CD14-positive monocyte (primary cell): ENCODE measurements around the gene ICAM5. TPM values are rescaled to one million over a fixed set of nuclear protein-coding genes. Genes with fewer than 3 reads are reported as not detected.
A peak's percentile ranks its signal among the peaks of the same experiment; 100 is the strongest.

Experiments
- DNase-seq, 3 donors: peaks; one replicate each; pipeline ENCODE4 v3.0.0-alpha.2; 2011 to 2022
- H2AFZ ChIP-seq: 2 replicates; pipeline ENCODE4 v1.6.0; 2012; ENCODE audit warnings: mild to moderate bottlenecking, low read depth, low read length, inconsistent platforms; ENCODE audit not compliant: insufficient read depth, poor library complexity, severe bottlenecking
- H3K27ac ChIP-seq, 2 donors: 1 replicate in 1 of 2; 2 replicates in 1 of 2; pipeline ENCODE4 v1.5.1; 2012 to 2013; ENCODE audit warnings: low read length in 2 of 2, control low read depth in 1 of 2, inconsistent platforms in 1 of 2, low read depth in 1 of 2, mild to moderate bottlenecking in 1 of 2
- H3K27me3 ChIP-seq, 2 donors: one replicate each; pipeline versions ENCODE4 v1.6.0 to v1.6.1; 2011 to 2013; ENCODE audit warnings: low read length in 2 of 2; ENCODE audit not compliant: control insufficient read depth in 2 of 2, insufficient read depth in 2 of 2
- H3K36me3 ChIP-seq, 2 donors: replicated peaks in 1 of 2; 1 replicate in 1 of 2; 2 replicates in 1 of 2; pipeline versions ENCODE4 v1.5.1 to v1.6.1; 2012 to 2013; ENCODE audit warnings: low read length in 2 of 2, control low read depth in 1 of 2, inconsistent platforms in 1 of 2, mild to moderate bottlenecking in 1 of 2; ENCODE audit not compliant: insufficient read depth in 2 of 2, control insufficient read depth in 1 of 2
- H3K4me1 ChIP-seq, 2 donors: 1 replicate in 1 of 2; 2 replicates in 1 of 2; pipeline versions ENCODE4 v1.5.1 to v1.6.1; 2012 to 2013; ENCODE audit warnings: low read length in 2 of 2, control low read depth in 1 of 2, inconsistent platforms in 1 of 2, mild to moderate bottlenecking in 1 of 2, moderate library complexity in 1 of 2; ENCODE audit not compliant: insufficient read depth in 2 of 2, control insufficient read depth in 1 of 2
- H3K4me2 ChIP-seq: replicated peaks from 2 replicates; pipeline ENCODE3; 2012; ENCODE audit warnings: low read length, moderate library complexity, mild to moderate bottlenecking; ENCODE audit not compliant: poor library complexity, severe bottlenecking; ENCODE audit errors: extremely low read depth
- H3K4me3 ChIP-seq, 3 experiments: fragments of 200-600 bp in 1 of 3; sonication (generic) in 1 of 3; replicated peaks in 1 of 3; 1 replicate in 2 of 3; 2 replicates in 1 of 3; pipeline ENCODE4 v1.5.1; 2011 to 2013; ENCODE audit warnings: low read length in 3 of 3, mild to moderate bottlenecking in 3 of 3, control low read depth in 2 of 3, low read depth in 2 of 3, inconsistent platforms in 1 of 3, moderate library complexity in 1 of 3
- H3K79me2 ChIP-seq: 2 replicates; pipeline ENCODE4 v1.6.0; 2012; ENCODE audit warnings: mild to moderate bottlenecking, control low read depth, inconsistent platforms, low read length, moderate library complexity; ENCODE audit not compliant: insufficient read depth
- H3K9ac ChIP-seq: 2 replicates; pipeline ENCODE4 v1.6.0; 2017; ENCODE audit warnings: low read length, mild to moderate bottlenecking; ENCODE audit not compliant: insufficient read depth, poor library complexity, severe bottlenecking
- H3K9me3 ChIP-seq, 2 donors: replicated peaks in 1 of 2; 1 replicate in 1 of 2; 2 replicates in 1 of 2; pipeline versions ENCODE4 v1.5.1 to v1.6.1; 2012 to 2013; ENCODE audit warnings: low read length in 2 of 2, control low read depth in 1 of 2; ENCODE audit not compliant: control insufficient read depth in 1 of 2, insufficient read depth in 1 of 2
- H4K20me1 ChIP-seq: 2 replicates; pipeline ENCODE4 v1.6.0; 2012; ENCODE audit warnings: mild to moderate bottlenecking, low read length, control low read depth, moderate library complexity; ENCODE audit not compliant: insufficient read depth
- H3K27ac Mint-ChIP-seq, 7 donors: one replicate each; pipeline ENCODE4 v1.8.0; 2020; ENCODE audit warnings: mild to moderate bottlenecking in 7 of 7, mixed read lengths in 7 of 7, moderate library complexity in 6 of 7, inconsistent platforms in 2 of 7
- H3K27me3 Mint-ChIP-seq, 3 donors: one replicate each; pipeline ENCODE4 v1.8.0; 2021 to 2022; ENCODE audit warnings: low read depth in 3 of 3, mild to moderate bottlenecking in 3 of 3, mixed read lengths in 3 of 3, moderate library complexity in 3 of 3, inconsistent platforms in 1 of 3
- H3K36me3 Mint-ChIP-seq, 2 donors: one replicate each; pipeline ENCODE4 v1.8.0; 2020; ENCODE audit warnings: mixed read lengths in 2 of 2, inconsistent platforms in 1 of 2, mild to moderate bottlenecking in 1 of 2
- H3K4me1 Mint-ChIP-seq: one replicate; pipeline ENCODE4 v1.8.0; 2020; ENCODE audit warnings: mild to moderate bottlenecking, mixed read lengths
- H3K4me3 Mint-ChIP-seq, 2 donors: one replicate each; pipeline ENCODE4 v1.8.0; 2020; ENCODE audit warnings: mild to moderate bottlenecking in 2 of 2, mixed read lengths in 2 of 2, moderate library complexity in 1 of 2
- H3K9me3 Mint-ChIP-seq, 7 donors: one replicate each; pipeline ENCODE4 v1.8.0; 2020 to 2022; ENCODE audit warnings: mixed read lengths in 7 of 7, mild to moderate bottlenecking in 6 of 7, moderate library complexity in 6 of 7, inconsistent platforms in 2 of 7
- CTCF ChIP-seq: fragments of 200-600 bp; IDR thresholded peaks from one replicate; pipeline ENCODE4 v1.8.0; 2022; ENCODE audit warnings: antibody characterized with exemption, mild to moderate bottlenecking
- WGBS: methylation state at CpG from one replicate; pipeline ENCODE4 v1.1.5; 2013; ENCODE audit warnings: missing lambda C conversion rate; ENCODE audit not compliant: insufficient coverage; 5-methylcytosine and 5-hydroxymethylcytosine counted together
- intact Hi-C, 2 donors: fragments of 100-400 bp; cut with micrococcal nuclease; formaldehyde crosslinking; loops; one replicate each; pipeline versions ENCODE4 v1.15.0 to v1.15.1; 2023
- polyA plus RNA-seq, 3 donors: library from polyadenylated mRNA; depleted of rRNA in 1 of 3; unstranded in 2 of 3; stranded (reverse) in 1 of 3; fragments of 300-500 nt in 2 of 3; fragments of >200 nt in 1 of 3; fragmentation: Illumina TruSeq in 2 of 3; gene quantifications; 1 replicate in 2 of 3; 2 replicates in 1 of 3; pipeline ENCODE4 v1.2.3, GENCODE V29; 2012 to 2021

Gene ICAM5
- polyA plus RNA-seq, 3 donors: 0.21 to 2.1 TPM; not detected in 1

GRCh38 chr19:10320602-10321416 is 31.1 kb downstream of the ICAM5 start:
- Mint-ChIP-seq H3K36me3 (peaks cover 53 to 87% of the 10 kb centered on the region in 2 donors), H3K4me3 (no peak overlapping the region), H3K27ac (peak overlapping the region in 1 of 7 donors; percentile 7), H3K9me3 (no peaks in the 10 kb centered on the region), H3K27me3 (peaks cover 0 to 2% (median 0%) of the 10 kb centered on the region in 3 donors), H3K4me1 (peaks cover 2% of the 10 kb centered on the region)
- no peak overlapping the region for H3K4me3 ChIP-seq
- no peaks in the 10 kb centered on the region for H3K9me3 ChIP-seq
- TF ChIP-seq CTCF: no peak
- no peaks in the 10 kb centered on the region for H3K79me2 ChIP-seq
- H3K36me3 ChIP-seq: peaks cover 87 to 95% of the 10 kb centered on the region in 2 donors
- H3K4me2 ChIP-seq: no peak overlapping the region
- H3K27me3 ChIP-seq: no peaks in the 10 kb centered on the region
- no peak for DNase-seq
- H3K9ac ChIP-seq: no peak overlapping the region
- no peak overlapping the region for H2AFZ ChIP-seq
- H3K27ac ChIP-seq: no peak overlapping the region
- 97% methylated on average over 21 of the region's 32 CpGs for WGBS
- peaks cover 3 to 5% of the 10 kb centered on the region in 2 donors for H3K4me1 ChIP-seq
- H4K20me1 ChIP-seq: peaks cover 21% of the 10 kb centered on the region
- intact Hi-C loops: no loop called here

- Mint-ChIP-seq H3K4me3 (no peak overlapping the region), H3K4me1 (no peaks in the 10 kb centered on the region), H3K36me3 (peaks cover 58 to 90% of the 10 kb centered on the region in 2 donors), H3K27me3 (peaks cover 0 to 2% (median 0%) of the 10 kb centered on the region in 3 donors), H3K27ac (peak overlapping the region in 1 of 7 donors; percentile 20), H3K9me3 (no peaks in the 10 kb centered on the region)
- H3K9ac ChIP-seq: no peak overlapping the region
- H3K27ac ChIP-seq: no peak overlapping the region
- no peak overlapping the region for H2AFZ ChIP-seq
- H3K4me1 ChIP-seq: no peaks in the 10 kb centered on the region
- H3K4me3 ChIP-seq: no peak overlapping the region
- no peaks in the 10 kb centered on the region for H3K27me3 ChIP-seq
- intact Hi-C loops: no loop called here
- H3K36me3 ChIP-seq: peaks cover 92 to 97% of the 10 kb centered on the region in 2 donors
- H3K9me3 ChIP-seq: no peaks in the 10 kb centered on the region
- peaks cover 17% of the 10 kb centered on the region for H4K20me1 ChIP-seq
- no peak overlapping the region for H3K4me2 ChIP-seq
- no peak for TF ChIP-seq CTCF
- 83% methylated on average over 11 of the region's 11 CpGs for WGBS
- DNase-seq: no peak
- H3K79me2 ChIP-seq: no peaks in the 10 kb centered on the region
Observed at GRCh38 chr19:10321417-10321797, 31.7 kb downstream of the ICAM5 start.
